Fibroblast of villous mesenchyme (primary cell): Measurements from ENCODE around the gene ANO9. TPM values are rescaled to one million over a fixed set of nuclear protein-coding genes. Genes with fewer than 3 reads are reported as not detected.

Experiments
- DNase-seq: peaks from one replicate; pipeline ENCODE4 v3.0.0-alpha.2; 2010; ENCODE audit warnings: low read depth
- H3K4me3 ChIP-seq: 2 replicates; pipeline ENCODE4 v1.5.1; 2011; ENCODE audit warnings: low read depth, mild to moderate bottlenecking, low read length
- total RNA-seq: library from RNA; depleted of rRNA; stranded (reverse); fragments of >200 nt; gene quantifications from 2 replicates; pipeline ENCODE4 v1.2.3, GENCODE V29; 2012
- TF ChIP-seq, protein P1 (sequence below): IDR thresholded peaks from 2 replicates; pipeline ENCODE4 v1.5.1; 2012; ENCODE audit warnings: low read depth, mild to moderate bottlenecking, low read length; ENCODE audit not compliant: insufficient read depth

Gene ANO9
- total RNA-seq, 1 donor, result not detected

DNA sequence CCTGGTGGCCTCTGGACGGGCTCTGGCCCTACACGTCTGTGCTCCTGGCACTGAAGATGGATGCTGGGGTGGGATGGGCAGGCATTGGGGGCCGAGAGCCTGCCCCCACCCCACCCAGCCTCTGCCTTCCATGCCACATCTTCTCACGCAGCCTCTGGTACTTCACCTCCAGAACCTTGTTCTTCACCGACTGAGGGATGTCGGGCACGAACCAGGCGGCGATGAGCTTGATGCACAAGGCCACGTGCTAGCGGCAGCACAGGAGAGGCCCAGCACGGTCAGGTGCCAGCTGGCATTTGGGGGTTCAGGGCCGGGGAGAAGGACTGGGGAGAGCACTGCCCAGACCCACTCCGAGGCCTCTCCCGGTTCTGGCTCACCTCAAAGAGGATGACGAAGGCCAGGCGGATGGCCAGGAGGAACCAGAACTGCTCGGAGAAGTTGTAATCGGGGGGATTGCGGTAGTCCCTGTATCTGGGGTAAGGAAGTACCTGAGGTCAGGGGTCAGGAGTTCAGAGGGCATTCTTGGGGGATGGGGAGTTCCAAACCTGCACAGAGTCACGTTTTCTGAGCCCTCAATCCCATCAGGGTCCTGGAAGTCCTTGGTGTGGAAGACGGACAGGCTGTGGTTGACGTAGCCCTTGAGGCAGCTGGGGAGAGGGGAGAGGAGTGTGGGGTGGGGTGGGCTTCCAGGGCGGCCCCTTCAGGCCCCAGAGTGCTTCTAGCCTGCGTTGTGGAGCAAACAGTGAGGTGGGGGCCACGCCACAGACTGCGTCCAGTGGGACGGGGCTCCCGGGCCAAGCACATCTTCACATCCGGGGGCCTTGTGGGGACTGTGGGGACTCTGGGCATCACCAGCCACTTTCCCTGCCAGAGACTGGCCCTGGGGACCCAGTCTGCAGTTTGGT, 23.2 kb downstream of the ANO9 start:
- no peak for DNase-seq
- TF ChIP-seq, protein P1, sequence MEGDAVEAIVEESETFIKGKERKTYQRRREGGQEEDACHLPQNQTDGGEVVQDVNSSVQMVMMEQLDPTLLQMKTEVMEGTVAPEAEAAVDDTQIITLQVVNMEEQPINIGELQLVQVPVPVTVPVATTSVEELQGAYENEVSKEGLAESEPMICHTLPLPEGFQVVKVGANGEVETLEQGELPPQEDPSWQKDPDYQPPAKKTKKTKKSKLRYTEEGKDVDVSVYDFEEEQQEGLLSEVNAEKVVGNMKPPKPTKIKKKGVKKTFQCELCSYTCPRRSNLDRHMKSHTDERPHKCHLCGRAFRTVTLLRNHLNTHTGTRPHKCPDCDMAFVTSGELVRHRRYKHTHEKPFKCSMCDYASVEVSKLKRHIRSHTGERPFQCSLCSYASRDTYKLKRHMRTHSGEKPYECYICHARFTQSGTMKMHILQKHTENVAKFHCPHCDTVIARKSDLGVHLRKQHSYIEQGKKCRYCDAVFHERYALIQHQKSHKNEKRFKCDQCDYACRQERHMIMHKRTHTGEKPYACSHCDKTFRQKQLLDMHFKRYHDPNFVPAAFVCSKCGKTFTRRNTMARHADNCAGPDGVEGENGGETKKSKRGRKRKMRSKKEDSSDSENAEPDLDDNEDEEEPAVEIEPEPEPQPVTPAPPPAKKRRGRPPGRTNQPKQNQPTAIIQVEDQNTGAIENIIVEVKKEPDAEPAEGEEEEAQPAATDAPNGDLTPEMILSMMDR, result no peak
- H3K4me3 ChIP-seq, result no peak overlapping the region

GRCh38 chr11:417652-418342, 24.0 kb downstream of the ANO9 start:
- TF ChIP-seq, protein P1, result no peak

DNA sequence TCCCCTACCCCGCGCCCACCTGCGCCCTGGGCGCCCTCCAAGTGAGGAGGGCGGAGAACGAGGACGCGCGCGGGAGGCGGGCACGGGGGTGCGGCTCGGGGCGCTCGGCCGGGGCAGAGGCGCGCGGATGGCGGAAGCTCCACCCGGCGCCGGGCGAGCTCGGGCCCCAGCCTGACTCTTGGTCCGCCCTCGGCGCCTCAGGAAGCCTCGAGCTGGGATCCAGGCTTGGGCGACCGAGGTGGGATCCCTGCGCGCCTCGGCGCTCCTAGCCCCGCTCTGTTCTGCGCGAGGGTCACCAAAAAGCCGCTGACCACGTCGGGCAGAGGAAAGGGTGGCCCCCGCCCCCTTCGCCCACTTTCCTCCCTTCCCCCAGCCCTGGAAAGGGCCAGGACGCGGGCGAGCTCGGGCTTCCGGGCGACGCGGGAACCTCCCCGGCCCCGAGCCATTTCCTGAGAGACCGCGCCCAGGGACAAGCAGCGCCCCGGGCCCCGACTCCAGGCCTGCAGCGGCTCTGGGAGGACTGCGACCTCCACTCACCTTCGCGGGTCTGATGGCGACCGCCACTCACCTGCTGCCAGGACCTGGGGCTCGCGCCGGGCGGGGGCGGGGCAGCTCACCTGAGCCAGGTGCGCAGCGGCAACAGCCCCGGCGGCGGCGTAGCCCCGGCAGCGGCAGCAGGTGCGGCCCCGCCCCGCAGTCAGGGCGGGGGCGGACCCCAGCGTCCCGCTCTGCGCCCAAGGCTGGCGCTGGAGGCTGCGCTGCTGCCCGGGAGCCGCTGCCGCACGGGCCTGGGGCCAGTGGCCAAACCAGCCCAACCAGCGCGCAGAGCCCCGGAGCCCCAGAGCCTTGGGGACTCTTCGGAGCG, 24.8 kb downstream of the ANO9 start:
- TF ChIP-seq, protein P1, result no peak
- peak overlapping the region; percentile 59 for H3K4me3 ChIP-seq
- peak; percentile 36 for DNase-seq

More at GRCh38 chr11:417652-418342, 24.0 kb downstream of the ANO9 start:
- DNase-seq, result no peak
- H3K4me3 ChIP-seq, result no peak overlapping the region

DNA sequence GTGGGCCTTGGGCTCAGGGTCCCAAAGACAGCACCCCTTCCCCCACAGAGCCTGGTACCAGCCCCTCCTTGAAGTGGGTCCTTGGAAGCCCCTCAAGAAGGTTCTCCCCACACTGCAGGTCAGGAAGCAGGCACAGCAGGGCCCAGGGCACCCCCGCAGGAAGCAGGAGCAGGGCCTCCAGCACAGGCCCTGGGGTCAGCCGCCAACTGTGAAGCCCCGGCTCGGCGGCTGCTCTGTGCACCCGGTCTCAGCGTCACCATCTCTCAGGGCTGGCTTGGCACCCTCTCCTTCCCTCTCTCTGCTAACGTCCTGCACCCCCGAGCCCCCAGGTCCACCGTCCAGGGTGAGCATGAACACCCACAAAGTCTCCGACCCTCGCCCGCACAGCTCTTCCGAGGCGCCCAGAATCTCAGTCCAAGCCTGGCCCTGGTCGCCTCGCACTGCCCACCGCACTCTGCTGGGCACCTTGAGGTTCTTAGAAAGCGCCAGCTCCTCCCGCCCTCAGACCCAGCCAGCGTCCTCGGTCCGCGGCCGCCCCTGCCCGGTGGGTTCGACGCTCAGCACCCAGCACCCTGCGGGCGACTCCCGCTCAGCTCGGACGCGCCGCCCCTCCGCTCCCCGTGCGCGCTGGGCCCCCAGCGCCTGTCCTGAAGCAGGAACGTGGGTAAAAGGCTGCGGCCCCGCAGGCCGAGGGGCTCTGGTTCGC, 25.6 kb downstream of the ANO9 start:
- H3K4me3 ChIP-seq, result peak overlapping the region; percentile 59
- TF ChIP-seq, protein P1, result no peak
- no peak for DNase-seq

DNA sequence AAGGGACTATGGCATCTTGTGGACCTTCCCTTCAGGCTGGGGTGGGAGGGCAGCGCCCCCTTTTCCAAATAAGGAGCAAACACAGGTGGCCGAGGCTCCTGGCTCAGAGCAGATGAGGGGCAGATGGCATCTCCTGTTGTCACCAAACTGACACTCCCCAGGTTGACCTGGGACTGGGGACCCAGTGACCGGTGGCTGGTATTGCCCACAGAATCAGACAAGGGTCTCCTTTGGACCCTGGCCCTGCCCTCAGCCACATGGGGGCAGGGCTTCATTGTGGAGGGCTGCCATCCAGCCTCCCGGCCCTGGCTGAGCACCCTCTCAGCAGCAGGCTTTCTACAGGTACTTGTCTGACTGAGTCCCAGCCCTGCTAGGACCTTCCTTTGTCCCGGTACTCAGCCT, 26.2 kb downstream of the ANO9 start:
- DNase-seq, result no peak
- TF ChIP-seq, protein P1, result no peak
- H3K4me3 ChIP-seq, result no peak overlapping the region
